AG04449 (cell line): ENCODE data around the gene DNAH14.
"Not testable (repeated sequence)": the region's sequence is repeated elsewhere in the genome, so short reads cannot be mapped to it uniquely, and the experiment has no call there.

ENCODE experiments used
- CTCF ChIA-PET: fragments of 350-600 bp; formaldehyde crosslinking; extraction: SDS; loops from one replicate; lab custom pipeline; 2021; ENCODE audit warnings: antibody characterized with exemption; lab: Yijun Ruan, JAX
- POLR2A ChIA-PET: fragments of 400-600, 350-600 bp; formaldehyde crosslinking; extraction: SDS; loops from one replicate; lab custom pipeline; 2020; ENCODE audit warnings: antibody characterized with exemption, inconsistent platforms; lab: Yijun Ruan, JAX
- DNase-seq: peaks from one replicate; pipeline ENCODE4 v3.0.0-alpha.2; 2010; ENCODE audit warnings: low read depth, low spot score
- H3K4me3 ChIP-seq: 2 replicates; pipeline ENCODE4 v1.5.1; 2011; ENCODE audit warnings: low read depth, mild to moderate bottlenecking, control low read depth, low read length
- CTCF ChIP-seq: IDR thresholded peaks from one replicate; pipeline ENCODE4 v1.5.1; 2011; ENCODE audit warnings: mild to moderate bottlenecking, moderate library complexity, low read length, control low read depth, inconsistent platforms; ENCODE audit not compliant: insufficient read depth; ENCODE audit errors: missing control alignments

The DNAH14 gene

GRCh38 chr1:224919508-224919907, 10.0 kb upstream of the DNAH14 start:
- H3K4me3 ChIP-seq: no peak overlapping the region
- TF ChIP-seq CTCF: no peak
- no peak for DNase-seq
- ChIA-PET POLR2A (no interaction called here), CTCF (no interaction called here)

- ChIA-PET POLR2A (no interaction called here), CTCF (interaction anchor here (0.8 to 1.1 kb wide), 3 partner anchors 69 to 407 kb away, joined by 3 to 5 read pairs (median 4); no protein-coding TSS in a partner anchor)
- no peak for DNase-seq
- no peak for TF ChIP-seq CTCF
- H3K4me3 ChIP-seq: no peak overlapping the region
Measured at GRCh38 chr1:224920930-224921329, 8.5 kb upstream of the DNAH14 start.

DNA sequence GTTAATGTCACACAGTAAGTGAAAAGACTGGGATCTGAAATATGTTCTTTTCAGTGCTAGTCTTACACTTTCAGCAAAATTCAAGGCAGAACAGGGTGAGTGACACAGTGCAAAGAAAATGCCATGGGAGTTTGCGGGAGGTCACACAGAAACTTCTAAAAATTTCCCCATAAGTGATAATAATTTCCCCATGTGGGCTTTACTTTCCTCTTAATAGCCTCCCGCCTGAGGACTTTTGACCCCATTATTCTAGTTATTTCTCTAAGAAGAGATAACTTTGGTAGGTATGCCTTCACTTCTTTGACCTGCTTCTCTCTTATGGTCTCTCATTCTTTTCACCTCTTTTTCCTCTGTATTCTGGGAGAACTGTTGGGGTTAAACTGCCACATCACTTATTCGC, 8.1 kb upstream of the DNAH14 start:
- TF ChIP-seq CTCF: no peak
- POLR2A ChIA-PET: no interaction called here
- no peak overlapping the region for H3K4me3 ChIP-seq
- CTCF ChIA-PET: interaction anchor here (0.6 to 5.0 kb wide), 9 partner anchors 8 to 517 kb away, joined by 3 to 127 read pairs (median 22); no protein-coding TSS in a partner anchor
- no peak for DNase-seq

- POLR2A ChIA-PET: interaction anchor here (0.5 kb wide), 1 partner anchor 380 kb away, joined by 3 read pairs; no protein-coding TSS in a partner anchor
- peak; percentile 56 for TF ChIP-seq CTCF
- H3K4me3 ChIP-seq: no peak overlapping the region
- CTCF ChIA-PET: interaction anchor here (0.6 to 5.0 kb wide), 56 partner anchors 8 to 1789 kb away, joined by 3 to 127 read pairs (median 4); no protein-coding TSS in a partner anchor
- no peak for DNase-seq
Measured at GRCh38 chr1:224922404-224923164, 6.9 kb upstream of the DNAH14 start.

DNA sequence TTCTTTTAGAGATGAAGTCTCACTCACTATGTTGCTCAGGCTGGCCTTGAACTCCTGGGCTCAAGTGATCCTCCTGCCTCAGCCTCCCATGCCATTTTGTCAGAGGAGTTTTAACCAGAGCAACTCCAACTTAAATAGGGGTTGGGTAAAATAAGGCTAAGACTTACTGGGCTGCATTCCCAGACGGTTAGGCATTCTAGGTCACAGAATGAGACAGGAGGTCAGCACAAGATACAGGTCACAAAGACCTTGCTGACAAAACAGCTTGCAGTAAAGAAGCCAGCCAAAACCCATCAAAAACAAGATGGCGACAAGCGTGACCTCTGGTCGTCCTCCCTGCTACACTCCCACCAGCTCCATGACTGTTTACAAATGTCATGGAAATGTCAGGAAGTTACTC, 5.7 kb upstream of the DNAH14 start:
- CTCF ChIA-PET: interaction anchor here (0.9 to 5.0 kb wide), 9 partner anchors 10 to 420 kb away, joined by 3 to 127 read pairs (median 5); no protein-coding TSS in a partner anchor
- TF ChIP-seq CTCF: no peak
- no peak overlapping the region for H3K4me3 ChIP-seq
- POLR2A ChIA-PET: no interaction called here
- no peak for DNase-seq

GRCh38 chr1:224927631-224928030, 1.8 kb upstream of the DNAH14 start:
- CTCF ChIA-PET: interaction anchor here (0.8 to 1.3 kb wide), 2 partner anchors 11 to 33 kb away, joined by 3 read pairs; no protein-coding TSS in a partner anchor
- DNase-seq, POLR2A ChIA-PET, H3K4me3 ChIP-seq: not testable (repeated sequence)
